ENCODE measurements around the gene SPRY1. TPM values are rescaled to one million over a fixed set of nuclear protein-coding genes. Genes with fewer than 3 reads are reported as not detected.

SPRY1 gene
- 6.9 and 21.9 TPM in 2 replicates for total RNA-seq (ENCODE audit: low replicate concordance)

GRCh38 chr4:123396307-123397143 is at the start of gene SPRY1:
Gene SPRY1 (plus strand): TSS chr4:123396795. CDS start chr4:123401592, 4,797 bp downstream.

